ENCODE measurements around the gene PANX2.

Gene PANX2

DNA sequence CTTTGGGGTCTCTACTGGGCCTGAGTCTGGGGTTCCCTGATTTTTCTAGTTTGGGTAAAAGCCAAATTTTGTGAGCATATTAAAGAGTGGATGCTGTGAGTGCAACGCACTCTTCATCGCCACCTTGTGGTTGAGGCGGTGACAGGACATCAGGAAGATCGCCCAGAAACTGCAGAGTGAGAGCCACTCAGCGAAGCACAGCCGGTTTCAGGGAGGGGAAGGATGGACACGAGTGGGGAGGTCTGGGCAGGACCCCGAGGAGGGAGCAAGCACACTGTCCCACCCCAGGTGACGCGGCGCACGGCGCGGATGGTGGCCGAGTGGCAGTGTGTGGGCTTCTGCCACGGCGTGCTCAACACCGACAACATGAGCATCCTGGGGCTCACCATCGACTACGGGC is 39.4 kb downstream of the PANX2 start:
- DNase-seq (ENCODE audit: extremely low read depth in 1 of 2, low read depth in 1 of 2) = peak in 1 of 2 donors; percentile 54

DNA sequence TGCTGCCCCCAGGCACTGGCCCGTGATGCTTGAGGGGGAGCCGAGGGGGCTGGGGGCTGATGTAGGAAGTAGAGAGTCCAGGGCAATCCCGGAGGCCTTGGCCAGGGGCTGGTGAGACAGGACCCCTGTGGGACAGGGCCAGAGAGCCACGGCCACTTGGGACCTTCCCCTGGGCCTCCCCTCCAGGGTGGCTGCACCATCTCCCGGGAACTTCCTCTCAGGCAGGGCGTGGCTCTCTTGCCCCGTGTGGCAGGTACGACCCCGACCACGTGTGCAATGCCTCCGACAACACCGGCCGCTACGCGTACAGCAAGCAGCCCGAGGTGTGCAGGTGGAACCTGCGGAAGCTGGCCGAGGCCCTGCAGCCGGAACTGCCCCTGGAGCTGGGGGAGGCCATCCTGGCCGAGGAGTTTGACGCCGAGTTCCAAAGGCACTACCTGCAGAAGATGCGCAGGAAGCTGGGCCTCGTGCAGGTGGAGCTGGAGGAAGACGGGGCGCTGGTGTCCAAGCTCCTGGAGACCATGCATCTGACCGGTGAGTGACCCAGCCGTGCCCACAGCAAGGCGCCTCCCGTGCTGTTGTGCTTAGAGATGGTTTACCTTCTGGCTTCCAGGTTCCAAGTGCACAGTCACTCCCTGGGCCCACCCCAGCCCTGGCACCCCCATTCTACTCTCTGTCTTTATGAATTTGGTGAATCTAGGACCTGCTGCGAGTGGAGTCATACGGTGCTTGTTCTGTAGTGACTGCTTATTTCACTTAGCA is 40.0 kb downstream of the PANX2 start:
- DNase-seq (ENCODE audit: extremely low read depth in 1 of 2, low read depth in 1 of 2) = no peak

DNA sequence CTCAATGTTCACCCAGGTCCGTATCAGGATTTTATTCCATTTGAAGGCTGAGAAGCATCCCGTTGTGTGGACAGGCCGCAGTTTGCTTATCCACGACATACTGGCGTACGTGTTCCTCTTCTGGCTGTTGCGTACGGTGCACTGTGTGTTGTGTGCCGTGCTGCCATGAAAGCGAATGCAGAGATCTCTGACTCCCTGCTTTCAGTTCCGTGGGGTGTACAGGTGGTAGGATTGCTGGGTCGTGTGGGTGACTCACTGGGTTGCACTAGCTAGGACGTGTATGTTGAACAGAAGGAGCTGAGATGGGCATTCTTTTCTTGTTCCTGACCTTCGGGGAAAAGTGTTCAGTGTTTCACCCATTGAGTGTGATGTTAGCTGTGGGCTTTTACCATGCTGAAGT is 40.6 kb downstream of the PANX2 start:
- no peak for DNase-seq (ENCODE audit: extremely low read depth in 1 of 2, low read depth in 1 of 2)

DNA sequence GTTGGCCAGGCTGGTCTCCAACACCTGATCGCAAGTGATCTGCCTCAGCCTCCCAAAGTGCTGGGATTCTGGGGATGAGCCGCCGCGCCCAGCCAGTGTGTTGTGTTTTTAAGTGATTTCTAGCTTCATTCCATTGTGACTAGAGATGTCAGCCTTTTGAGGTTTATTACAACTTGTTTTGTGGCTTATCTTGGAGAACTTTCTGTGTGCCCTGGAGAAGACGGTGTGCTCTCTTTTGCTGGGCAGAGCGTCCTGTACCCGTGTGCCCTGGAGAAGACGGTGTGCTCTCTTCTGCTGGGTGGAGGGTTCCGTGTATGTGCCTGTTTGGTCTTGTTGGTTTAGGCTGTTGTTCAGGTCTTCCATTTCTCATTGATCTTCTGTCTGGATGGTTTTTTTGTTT is 42.7 kb downstream of the PANX2 start:
- DNase-seq (ENCODE audit: extremely low read depth in 1 of 2, low read depth in 1 of 2) = no peak

DNA sequence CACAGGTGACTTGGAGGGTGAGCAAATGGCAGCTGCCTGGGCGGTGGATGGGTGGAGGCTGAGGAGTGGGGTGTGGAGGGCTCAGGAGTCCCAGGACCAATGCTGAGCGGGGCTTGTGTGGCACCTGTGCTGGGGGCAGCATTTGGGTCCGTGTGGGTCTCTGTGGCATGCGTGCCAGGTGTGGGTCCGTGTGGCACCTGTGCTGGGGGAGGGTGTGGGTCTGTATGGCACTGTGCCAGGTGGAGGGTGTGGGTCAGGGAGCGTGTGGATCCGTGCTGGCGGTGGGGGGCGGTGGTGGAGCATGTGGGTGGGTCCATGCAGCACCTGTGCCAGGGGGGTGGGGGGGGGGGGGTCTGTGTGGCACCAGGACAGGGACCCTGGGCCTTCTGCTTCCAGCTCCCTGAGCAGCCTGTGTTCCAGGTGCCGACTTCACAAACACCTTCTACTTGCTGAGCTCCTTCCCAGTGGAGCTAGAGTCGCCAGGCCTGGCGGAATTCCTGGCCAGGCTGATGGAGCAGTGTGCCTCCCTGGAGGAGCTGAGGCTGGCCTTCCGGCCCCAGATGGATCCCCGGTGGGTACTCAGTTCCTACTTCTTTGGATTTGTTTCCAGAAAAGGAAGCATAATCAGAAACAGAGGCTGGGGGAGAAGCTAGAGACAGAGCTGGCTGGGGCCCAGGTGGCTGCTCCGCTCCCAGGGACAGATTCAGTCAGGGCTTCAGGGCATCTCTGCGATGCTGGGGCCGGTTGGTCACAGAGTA is 44.9 kb downstream of the PANX2 start:
- no peak for DNase-seq (ENCODE audit: extremely low read depth in 1 of 2, low read depth in 1 of 2)

DNA sequence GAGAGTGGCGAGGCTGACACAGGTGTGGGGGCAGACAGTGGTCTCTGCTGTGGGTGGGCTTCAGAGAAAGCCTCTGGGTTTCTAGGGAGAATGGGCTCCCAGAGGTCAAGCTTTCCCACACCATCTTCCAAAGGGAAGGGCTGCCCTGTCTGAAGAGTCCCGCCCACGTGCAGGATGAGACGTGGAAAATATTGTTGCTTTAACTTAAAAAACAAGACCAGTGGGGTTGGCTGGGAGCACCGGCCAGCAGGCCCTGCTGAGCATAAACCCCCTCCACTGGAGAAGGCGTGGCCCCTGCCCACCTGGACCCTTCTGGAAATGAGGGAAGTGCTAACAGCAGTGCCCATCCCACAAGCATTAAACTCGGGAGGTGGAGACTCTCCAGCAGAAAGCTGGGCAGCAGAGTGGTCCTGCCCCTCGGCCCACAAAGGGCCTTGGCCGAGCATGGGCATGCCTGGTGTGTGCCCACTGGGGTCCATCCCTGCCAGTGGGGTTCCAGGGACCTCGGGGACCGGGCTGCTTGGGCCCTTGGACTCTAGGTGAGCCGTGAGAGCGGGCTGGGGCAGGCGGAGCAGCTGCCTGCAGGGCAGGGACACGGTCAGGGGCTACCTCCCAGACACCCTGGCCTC is 45.6 kb downstream of the PANX2 start:
- DNase-seq (ENCODE audit: extremely low read depth in 1 of 2, low read depth in 1 of 2) = no peak

DNA sequence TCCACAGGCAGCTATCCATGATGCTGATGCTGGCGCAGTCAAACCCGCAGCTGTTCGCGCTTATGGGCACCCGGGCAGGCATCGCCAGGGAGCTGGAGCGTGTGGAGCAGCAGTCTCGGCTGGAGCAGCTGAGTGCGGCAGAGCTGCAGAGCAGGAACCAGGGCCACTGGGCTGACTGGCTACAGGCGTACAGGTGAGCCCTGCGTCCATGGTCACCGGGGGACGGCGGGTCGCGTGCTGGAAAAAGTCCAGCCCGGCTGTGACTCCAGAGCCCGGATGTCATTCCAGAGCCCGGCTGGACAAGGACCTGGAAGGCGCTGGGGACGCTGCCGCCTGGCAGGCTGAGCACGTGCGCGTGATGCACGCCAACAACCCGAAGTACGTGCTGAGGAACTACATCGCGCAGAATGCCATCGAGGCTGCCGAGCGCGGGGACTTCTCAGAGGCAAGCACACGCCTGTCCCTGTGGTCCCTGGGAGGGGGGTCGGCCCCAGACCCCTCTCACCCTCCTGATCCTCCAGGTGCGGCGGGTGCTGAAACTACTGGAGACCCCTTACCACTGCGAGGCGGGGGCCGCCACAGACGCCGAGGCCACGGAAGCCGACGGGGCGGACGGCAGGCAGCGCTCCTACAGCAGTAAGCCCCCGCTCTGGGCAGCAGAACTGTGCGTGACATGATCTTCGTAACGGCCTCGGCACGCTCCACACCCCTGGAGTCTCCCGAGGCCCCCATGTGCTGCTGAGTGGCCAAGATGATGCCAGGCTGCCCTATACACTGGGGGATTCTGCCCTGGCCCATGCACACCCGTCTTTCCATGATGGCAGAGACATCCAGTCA is 46.4 kb downstream of the PANX2 start:
- no peak for DNase-seq (ENCODE audit: extremely low read depth in 1 of 2, low read depth in 1 of 2)

DNA sequence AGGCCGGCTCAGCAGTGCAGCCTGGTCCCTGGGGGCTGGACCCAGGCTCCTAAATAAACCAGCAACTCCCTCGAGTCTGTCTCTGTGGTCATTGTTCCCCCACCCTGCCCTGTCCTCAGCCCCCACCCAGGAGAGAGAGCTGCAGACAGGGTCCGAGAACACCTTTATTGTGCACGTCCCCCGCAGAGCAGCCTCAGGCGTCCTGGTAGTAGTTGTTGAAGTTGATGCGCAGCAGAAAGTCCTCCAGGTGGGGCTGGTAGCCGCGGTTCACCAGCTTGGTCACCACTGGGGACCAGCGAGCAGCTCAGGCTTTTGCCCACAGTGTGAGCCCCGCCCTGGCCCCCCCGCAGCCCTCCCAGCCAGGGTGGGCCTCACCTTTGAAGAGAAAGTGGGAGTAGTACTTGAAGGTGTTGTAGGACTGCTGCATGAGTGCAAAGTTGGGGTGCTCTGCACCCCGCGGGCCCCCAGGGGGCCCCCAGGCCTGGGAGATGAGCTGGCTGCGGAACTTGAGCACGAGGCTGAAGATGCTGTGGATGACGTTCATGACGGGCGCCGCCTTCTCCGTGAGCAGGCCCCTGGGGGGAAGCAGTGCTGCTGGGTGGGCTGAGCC is 47.1 kb downstream of the PANX2 start:
- no peak for DNase-seq (ENCODE audit: extremely low read depth in 1 of 2, low read depth in 1 of 2)

DNA sequence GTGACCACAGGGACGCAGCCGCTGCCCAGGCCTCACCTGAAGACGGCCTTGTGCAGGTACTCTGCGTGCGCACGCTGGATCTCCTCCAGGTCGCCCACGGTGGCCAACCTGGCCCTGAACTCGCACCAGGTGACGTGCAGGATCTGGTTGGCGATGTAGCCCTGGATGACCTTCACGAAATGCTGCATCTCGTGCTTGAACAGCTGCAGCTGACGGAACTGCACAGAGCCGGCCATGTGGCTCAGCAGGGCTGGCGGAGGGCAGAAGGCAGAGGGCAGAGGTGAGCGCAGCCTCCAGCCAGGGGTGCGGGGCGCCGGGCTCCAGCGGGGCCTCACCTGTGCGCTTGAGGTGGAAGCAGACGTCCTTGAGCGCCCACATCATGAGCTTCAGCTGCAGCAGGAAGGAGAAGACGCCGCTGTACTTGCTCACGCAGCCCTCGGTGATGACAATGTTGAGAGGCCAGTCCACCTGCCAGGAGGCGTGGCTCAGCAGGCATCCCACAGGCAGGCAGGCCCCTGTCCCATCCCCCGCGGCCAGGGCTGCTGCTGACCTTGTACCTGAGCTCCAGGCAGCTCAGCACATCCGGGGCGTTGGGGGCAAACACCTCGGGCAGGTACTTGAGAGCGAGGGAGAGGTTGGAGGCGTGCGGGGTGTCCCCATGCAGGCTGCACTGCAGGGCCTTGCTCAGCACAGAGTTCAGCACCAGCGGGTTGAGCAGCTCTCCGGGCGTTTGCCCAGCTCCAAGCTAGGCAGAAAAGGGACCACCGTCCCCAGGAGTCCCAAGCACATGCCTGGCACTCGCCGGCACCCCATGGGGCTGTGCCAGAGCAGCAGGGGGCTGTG is 47.8 kb downstream of the PANX2 start:
- no peak for DNase-seq (ENCODE audit: extremely low read depth in 1 of 2, low read depth in 1 of 2)

DNA sequence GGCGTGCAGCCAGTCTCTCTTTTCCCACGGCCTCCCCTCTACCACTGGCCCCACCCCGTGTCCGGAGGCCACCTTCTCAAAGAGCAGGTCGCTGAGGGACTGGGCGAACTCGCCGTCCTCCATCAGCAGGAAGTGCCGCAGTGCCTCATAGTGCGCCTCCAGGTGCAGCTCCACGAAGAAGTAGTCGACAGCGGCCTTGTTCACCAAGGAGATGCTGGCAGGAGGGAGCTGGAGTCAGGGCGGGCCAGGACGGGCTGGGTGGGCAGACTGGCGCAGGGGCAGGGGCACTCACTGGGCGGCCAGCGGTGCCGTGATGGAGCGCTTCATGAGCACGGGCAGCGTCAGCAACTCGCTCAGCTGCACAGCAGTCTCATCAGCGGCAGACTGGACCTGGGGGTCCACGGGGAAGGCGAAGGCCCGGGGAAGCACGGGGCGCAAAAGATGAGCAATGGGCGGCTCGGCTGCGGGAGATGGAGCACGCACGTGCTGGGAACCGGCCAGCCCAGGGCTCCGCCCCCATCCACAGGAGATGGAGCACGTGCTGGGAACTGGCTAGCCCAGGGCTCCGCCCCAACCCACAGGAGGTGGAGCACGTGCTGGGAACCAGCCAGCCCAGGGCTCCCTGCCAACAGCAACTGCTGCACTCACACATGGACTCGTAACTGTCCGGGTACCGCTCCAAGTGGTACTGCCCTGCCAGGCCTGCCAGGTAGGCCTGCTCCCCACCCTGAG is 48.6 kb downstream of the PANX2 start:
- DNase-seq (ENCODE audit: extremely low read depth in 1 of 2, low read depth in 1 of 2) = no peak

DNA sequence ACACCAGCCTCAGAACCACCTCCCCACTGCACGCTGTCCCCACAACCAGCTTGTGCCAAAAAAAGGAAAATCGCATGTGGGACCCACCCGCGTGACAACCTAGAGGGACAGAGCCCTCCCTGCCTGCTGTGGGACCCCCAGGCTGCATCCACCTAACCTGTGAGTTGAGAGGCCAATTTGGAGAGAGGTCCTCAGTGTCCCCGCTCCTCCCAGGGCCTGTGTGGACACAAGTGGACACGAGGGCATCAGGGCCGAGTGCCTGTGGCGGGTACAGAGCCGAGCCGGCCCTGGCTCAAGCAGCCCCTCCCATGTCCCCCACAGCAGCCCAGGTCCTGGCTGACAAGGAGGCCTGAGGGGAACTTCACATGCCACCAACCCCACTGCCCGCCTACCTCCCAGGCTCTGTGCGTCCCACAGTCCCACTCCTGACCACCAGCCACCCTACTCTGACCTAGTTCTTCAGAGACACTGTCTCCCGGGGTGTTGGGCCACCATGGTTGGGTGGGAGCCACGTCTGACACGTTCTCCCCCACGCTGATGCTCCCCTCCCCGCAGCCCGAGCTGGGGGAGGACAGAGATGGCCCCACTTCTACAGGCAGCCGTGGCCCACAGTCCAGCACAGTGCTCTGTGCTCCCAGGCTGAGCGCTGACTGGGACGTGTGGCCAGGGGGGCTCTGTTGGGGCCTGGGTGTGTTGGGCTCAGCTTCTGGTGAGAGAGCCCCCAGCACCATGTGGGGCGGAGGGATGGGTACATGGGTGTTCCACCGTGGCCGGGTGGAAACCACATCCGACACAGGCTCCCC is 49.5 kb downstream of the PANX2 start:
- no peak for DNase-seq (ENCODE audit: extremely low read depth in 1 of 2, low read depth in 1 of 2)

DNA sequence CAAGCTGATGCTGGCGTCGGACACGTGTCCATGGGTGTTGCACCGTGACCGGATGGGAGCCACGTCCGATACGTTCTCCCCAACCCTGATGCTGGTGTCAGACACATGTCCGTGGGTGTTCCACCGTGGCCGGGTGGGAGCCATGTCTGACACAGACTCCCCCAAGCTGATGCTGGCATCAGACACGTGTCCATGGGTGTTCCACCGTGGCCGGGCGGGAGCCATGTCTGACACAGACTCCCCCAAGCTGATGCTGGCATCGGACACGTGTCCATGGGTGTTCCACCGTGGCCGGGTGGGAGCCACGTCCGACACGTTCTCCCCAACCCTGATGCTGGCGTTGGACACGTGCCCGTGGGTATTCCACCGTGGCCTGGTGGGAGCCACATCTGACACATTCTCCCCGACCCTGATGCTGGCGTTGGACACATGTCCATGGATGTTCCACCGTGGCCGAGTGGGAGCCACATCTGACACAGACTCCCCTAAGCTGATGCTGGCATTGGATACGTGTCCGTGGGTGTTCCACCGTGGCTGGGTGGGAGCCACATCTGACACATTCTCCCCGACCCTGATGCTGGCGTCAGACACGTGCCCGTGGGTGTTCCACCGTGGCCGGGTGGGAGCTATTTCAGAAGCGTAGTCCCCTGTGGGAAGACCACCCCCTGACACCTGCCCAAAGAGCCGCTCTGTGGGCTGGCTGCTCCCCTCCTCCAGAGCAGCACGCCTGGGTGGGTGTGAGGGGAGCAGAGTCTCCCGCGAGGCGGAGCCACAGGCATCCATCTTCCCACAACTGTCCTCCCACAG is 50.3 kb downstream of the PANX2 start:
- no peak for DNase-seq (ENCODE audit: extremely low read depth in 1 of 2, low read depth in 1 of 2)

DNA sequence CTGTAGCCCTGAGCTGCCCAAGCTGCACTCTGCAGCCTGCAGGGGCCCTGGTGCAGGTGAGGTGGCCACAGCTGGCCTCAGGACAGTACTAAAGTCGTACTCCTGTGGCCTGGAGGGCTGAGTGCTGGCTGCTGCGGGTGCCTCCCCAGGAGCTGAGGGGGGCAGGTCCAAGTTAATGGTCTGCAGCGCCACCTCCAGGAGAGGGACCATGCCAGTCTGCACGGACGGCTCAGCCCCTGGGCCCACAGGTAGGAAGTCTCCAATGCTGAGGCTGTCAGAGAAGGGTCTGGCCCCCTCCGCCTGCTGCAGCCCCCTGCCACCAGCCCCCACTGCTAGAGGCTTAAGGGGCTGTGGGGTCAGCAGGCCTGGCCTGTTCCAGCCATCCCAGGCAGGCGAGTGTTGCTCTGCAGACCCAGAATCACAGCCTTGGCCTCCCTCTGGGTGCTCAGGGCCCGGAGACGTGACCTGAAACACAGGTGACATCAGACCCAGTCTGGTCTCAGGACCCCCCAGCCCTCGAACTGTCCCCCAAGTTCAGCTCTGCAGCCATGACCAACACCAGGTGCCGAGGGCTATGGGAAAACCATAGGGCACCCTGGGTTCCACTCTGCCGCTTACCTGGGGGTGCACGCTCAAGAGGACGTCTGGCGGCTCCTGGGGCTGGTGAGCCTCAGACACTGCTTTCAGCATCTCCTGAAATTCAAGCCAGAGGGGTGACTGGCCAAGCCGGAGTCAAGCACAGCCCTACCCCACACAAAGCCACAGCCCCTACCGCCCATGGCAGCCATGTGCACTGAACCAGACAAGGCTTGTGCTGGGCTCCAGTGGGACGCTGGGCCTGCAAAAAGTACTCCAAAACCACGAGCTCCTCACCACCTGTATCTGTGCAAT is 51.1 kb downstream of the PANX2 start:
- no peak for DNase-seq (ENCODE audit: extremely low read depth in 1 of 2, low read depth in 1 of 2)

DNA sequence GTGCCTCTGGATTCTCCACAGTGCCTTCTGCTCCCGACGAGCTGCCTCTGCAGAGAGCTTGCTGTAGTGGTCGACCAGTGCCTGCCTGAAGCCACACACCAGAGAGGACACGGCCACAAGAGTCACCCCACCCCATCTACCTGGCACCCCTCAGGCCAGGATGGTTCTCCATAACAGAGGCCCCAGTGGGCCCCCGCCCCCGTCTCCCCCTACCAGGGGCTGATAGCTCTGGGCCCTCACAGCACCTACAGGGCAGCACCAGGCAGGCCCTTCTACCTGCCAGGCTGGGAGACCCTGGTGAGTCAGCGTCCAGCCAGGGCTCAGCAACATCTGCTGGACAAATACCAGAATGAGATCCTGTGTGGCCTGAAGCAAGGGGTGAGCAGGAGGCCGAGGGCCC is 52.0 kb downstream of the PANX2 start:
- DNase-seq (ENCODE audit: extremely low read depth in 1 of 2, low read depth in 1 of 2) = no peak

DNA sequence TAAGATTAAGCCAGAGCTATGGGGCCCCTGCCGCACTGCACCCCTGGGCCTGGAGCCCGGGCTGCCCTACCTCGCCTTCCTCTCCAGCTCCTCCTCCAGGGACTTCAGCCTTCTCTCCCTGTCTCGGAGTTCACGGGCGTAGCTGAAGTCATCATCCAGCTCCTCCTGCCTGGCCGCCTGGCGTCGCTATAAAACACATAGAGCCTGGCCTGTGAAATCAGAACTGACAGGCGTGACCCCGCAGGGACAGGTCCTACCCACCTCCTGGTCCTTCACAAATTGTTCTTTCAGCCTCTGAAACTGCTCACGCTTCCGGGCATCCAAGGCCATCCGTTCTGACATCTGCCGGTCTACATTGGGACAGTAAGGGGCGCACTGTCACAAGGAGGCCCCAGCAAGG is 53.5 kb downstream of the PANX2 start:
- no peak for DNase-seq (ENCODE audit: extremely low read depth in 1 of 2, low read depth in 1 of 2)

DNA sequence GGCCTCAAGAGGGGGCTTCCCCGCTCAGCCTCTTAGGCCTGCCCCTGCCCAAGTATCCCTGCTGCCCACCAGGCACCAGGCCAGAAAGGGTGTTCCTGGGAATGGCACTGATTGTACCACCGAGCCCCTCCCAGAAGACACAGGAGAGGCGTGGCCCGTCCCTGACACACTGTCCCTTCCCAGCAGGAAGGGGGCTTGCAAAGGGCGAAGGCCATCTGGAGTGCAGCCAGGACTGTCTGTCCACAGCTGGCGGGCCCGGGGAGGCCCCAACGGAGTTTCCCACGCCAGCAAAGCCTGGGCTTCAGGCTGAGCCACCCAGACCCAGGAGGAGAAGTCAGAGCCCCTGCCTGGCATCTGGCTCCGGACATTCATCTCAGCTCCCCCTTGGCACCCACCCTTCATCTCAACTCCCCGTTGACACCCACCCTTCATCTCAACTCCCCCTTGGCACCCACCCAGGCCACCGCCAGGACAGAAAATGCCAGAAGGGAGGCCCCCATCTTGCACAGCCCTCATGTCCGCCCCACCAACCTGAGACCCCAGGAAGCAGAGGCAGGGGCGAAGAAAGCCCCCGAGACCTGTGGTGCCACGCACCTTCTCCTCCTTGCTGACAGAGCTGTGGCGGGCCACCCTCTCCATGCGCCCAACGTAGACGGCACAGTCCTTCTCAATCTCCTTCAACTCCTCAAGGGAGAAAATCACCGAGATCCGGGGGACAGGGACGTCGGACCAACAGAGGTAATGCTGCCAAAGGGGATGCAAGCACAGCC is 54.9 kb downstream of the PANX2 start:
- DNase-seq (ENCODE audit: extremely low read depth in 1 of 2, low read depth in 1 of 2) = no peak

All from activated CD8-positive, alpha-beta memory T cell treated with anti-CD3 and anti-CD28 coated beads for 1 hour (primary cell).